Measurements from ENCODE around the gene CFAP100. TPM values are rescaled to one million over a fixed set of nuclear protein-coding genes. Genes with fewer than 3 reads are reported as not detected.

The CFAP100 gene
- total and polyA plus RNA-seq, 2 of the 4 experiments (the other 2 are of a cell fraction) = not detected

- in situ Hi-C loops (cut with MboI; ENCODE audit: low sequenced_read_pairs) (no loop called here), intact Hi-C loops (cut with micrococcal nuclease) (no loop called here), dilution Hi-C loops (cut with HindIII; ENCODE audit: low sequenced_read_pairs, unreplicated experiment) (no loop called here)
- H2AK5ac ChIP-seq (ENCODE audit: low read depth, low read length) = no peak overlapping the region
- no peaks in the 10 kb centered on the region for H3K9me3 ChIP-seq (ENCODE audit: control insufficient read depth, insufficient read depth, low read length)
- no peak overlapping the region for H4K8ac ChIP-seq (ENCODE audit: low read depth in 2 of 2, low read length in 2 of 2)
- no peaks in the 10 kb centered on the region; the same call in 1 of the 2 replicates for H4K20me1 ChIP-seq (ENCODE audit: insufficient read depth, low read length)
- no peak overlapping the region for H2BK15ac ChIP-seq (ENCODE audit: low read depth, low read length)
- no peak overlapping the region for H3K27ac ChIP-seq (ENCODE audit: insufficient read depth, low read length)
- H3K4me2 ChIP-seq (ENCODE audit: low read depth, low read length) = no peak overlapping the region
- ChIA-PET CTCF (no interaction called here), POLR2A (ENCODE audit: unreplicated experiment) (no interaction called here)
- H3K9ac ChIP-seq (ENCODE audit: low read depth, low read length) = no peak overlapping the region
- no TSS peak for BruUV-seq (replicated peaks)
- no peak overlapping the region for H3K4me3 ChIP-seq (ENCODE audit: insufficient read depth, low read depth, low read length)
- H3K36me3 ChIP-seq (ENCODE audit: control insufficient read depth, insufficient read depth, low read length) = peaks cover 1% of the 10 kb centered on the region; the same call in 1 of the 2 replicates
- no peak overlapping the region for H3K18ac ChIP-seq (ENCODE audit: low read depth, low read length)
- no peak overlapping the region for H2AK9ac ChIP-seq (replicated peaks; ENCODE audit: low read depth, low read length, poor library complexity)
- ATAC-seq (ENCODE audit: low read depth) (no peak), DNase-seq (no peak)
- no peak overlapping the region for H3K4ac ChIP-seq (ENCODE audit: low read depth, low read length)
- TF ChIP-seq FOS (IDR thresholded peaks at IDR 0.05; ENCODE audit: low read depth, low read length) = no peak
- 0 out of 2 replicates have a peak, but pooled peaks cover 4% of the 10 kb centered on the region for H3K9me1 ChIP-seq (ENCODE audit: insufficient read depth, low read length)
- H3K14ac ChIP-seq (replicated peaks; ENCODE audit: low read depth, low read length) = no peak overlapping the region
- no peak overlapping the region for H2AFZ ChIP-seq (replicated peaks; ENCODE audit: low read length, poor library complexity)
- H3K23ac ChIP-seq (ENCODE audit: low read depth, low read length) = no peak overlapping the region
- WGBS, 2 experiments (ENCODE audit: extremely low coverage in 2 of 2, insufficient read length in 1 of 2) = 90% methylated on average over 2 of the region's 15 CpGs; no CpG with 5 or more reads in 1 of the 2 experiments
- no peak overlapping the region for H4K91ac ChIP-seq (ENCODE audit: insufficient read depth, low read depth, low read length)
- H4K5ac ChIP-seq (ENCODE audit: low read depth, low read length) = no peak overlapping the region
- no peak overlapping the region for H2BK20ac ChIP-seq (ENCODE audit: low read depth, low read length)
- no peaks in the 10 kb centered on the region; the same call in 1 of the 2 replicates for H3K4me1 ChIP-seq (ENCODE audit: control insufficient read depth, insufficient read depth, low read length)
- H3K27me3 ChIP-seq (ENCODE audit: control insufficient read depth, insufficient read depth, low read length) = peaks cover 3% of the 10 kb centered on the region; the same call in 1 of the 2 replicates
- H2BK5ac ChIP-seq (ENCODE audit: low read depth, low read length, poor library complexity, severe bottlenecking) = no peak overlapping the region
- no peak overlapping the region for H3K56ac ChIP-seq (ENCODE audit: extremely low read depth, insufficient read depth, low read length)
- H2BK120ac ChIP-seq (ENCODE audit: low read depth, low read length) = no peak overlapping the region
- no peaks in the 10 kb centered on the region for H3K79me1 ChIP-seq (ENCODE audit: low read depth in 1 of 2, low read length in 2 of 2)
Observed at GRCh38 chr3:126349611-126350501, 44.9 kb upstream of the CFAP100 start.
